HEK293 (cell line): ENCODE measurements around the gene RSPH1.
A peak's percentile ranks its signal among the peaks of the same experiment; 100 is the strongest.

Experiments
- CTCF ChIA-PET: fragments of 350-600 bp; formaldehyde crosslinking; extraction: SDS; loops from one replicate; lab custom pipeline; 2021; ENCODE audit warnings: antibody characterized with exemption; lab: Yijun Ruan, JAX
- POLR2A ChIA-PET: fragments of 300-600 bp; formaldehyde crosslinking; extraction: SDS; loops from one replicate; lab custom pipeline; 2020; ENCODE audit warnings: antibody characterized with exemption, inconsistent platforms; lab: Yijun Ruan, JAX
- H3K27ac ChIP-seq: fragments of 200-500 bp; sonication (Bioruptor generic); 2 replicates; pipeline ENCODE4 v1.5.1; 2014; ENCODE audit warnings: low read depth, low read length, control low read depth, inconsistent platforms; ENCODE audit errors: extremely low read depth
- H3K36me3 ChIP-seq, 2 experiments: fragments of 200-500 bp in 1 of 2; sonication (Bioruptor generic) in 1 of 2; 1 replicate in 1 of 2; 2 replicates in 1 of 2; pipeline ENCODE4 v1.5.1; 2014 to 2017; ENCODE audit warnings: inconsistent platforms in 2 of 2, low read length in 2 of 2; ENCODE audit not compliant: control insufficient read depth in 2 of 2, insufficient read depth in 1 of 2
- H3K4me1 ChIP-seq: fragments of 200-500 bp; sonication (Bioruptor generic); 2 replicates; pipeline ENCODE4 v1.5.1; 2014; ENCODE audit warnings: mild to moderate bottlenecking, low read length, inconsistent platforms; ENCODE audit not compliant: control insufficient read depth, insufficient read depth
- H3K4me3 ChIP-seq: 2 replicates; pipeline ENCODE4 v1.5.1; 2011; ENCODE audit warnings: low read depth, mild to moderate bottlenecking, control low read depth, low read length, moderate library complexity
- H3K9me3 ChIP-seq: fragments of 200-500 bp; sonication (Bioruptor generic); 2 replicates; pipeline ENCODE4 v1.5.1; 2014; ENCODE audit warnings: low read depth, low read length, inconsistent platforms; ENCODE audit not compliant: control insufficient read depth, insufficient read depth
- GLI2 ChIP-seq: fragments of 450-650 bp; formaldehyde crosslinking; IDR thresholded peaks from 2 replicates; pipeline ENCODE4; 2017; ENCODE audit warnings: missing biosample characterization, missing genetic modification characterization, low read depth, borderline replicate concordance
- KLF7 ChIP-seq: fragments of 450-650 bp; formaldehyde crosslinking; IDR thresholded peaks from 2 replicates; pipeline ENCODE4 v1.5.1; 2016; ENCODE audit warnings: missing biosample characterization, missing genetic modification characterization, borderline replicate concordance
- PATZ1 ChIP-seq: fragments of 450-650 bp; formaldehyde crosslinking; IDR thresholded peaks from 2 replicates; pipeline ENCODE4 v1.5.1; 2016; ENCODE audit warnings: missing biosample characterization, missing genetic modification characterization
- PRDM10 ChIP-seq: fragments of 450-650 bp; formaldehyde crosslinking; IDR thresholded peaks from 2 replicates; pipeline ENCODE4 v1.5.1; 2016; ENCODE audit warnings: missing biosample characterization, missing genetic modification characterization
- ZBTB10 ChIP-seq: fragments of 450-650 bp; formaldehyde crosslinking; IDR thresholded peaks from 2 replicates; pipeline ENCODE4 v1.5.1; 2016; ENCODE audit warnings: missing biosample characterization, missing genetic modification characterization
- ZBTB20 ChIP-seq: fragments of 450-650 bp; formaldehyde crosslinking; IDR thresholded peaks from 2 replicates; pipeline ENCODE4 v1.5.1; 2016; ENCODE audit warnings: missing biosample characterization, missing genetic modification characterization
- ZBTB6 ChIP-seq: fragments of 450-650 bp; formaldehyde crosslinking; IDR thresholded peaks from 2 replicates; pipeline ENCODE4 v1.5.1; 2017; ENCODE audit warnings: missing biosample characterization, missing genetic modification characterization
- ZNF146 ChIP-seq: fragments of 450-650 bp; formaldehyde crosslinking; IDR thresholded peaks from 2 replicates; pipeline ENCODE4 v1.5.1; 2016; ENCODE audit warnings: missing biosample characterization, missing genetic modification characterization
- ZNF335 ChIP-seq: fragments of 450-650 bp; formaldehyde crosslinking; conservative IDR thresholded peaks from 2 replicates; pipeline ENCODE4 v1.5.1; 2016; ENCODE audit warnings: missing biosample characterization, missing genetic modification characterization
- ZNF433 ChIP-seq: fragments of 450-650 bp; formaldehyde crosslinking; IDR thresholded peaks from 2 replicates; pipeline ENCODE4 v1.5.1; 2016; ENCODE audit warnings: missing biosample characterization, missing genetic modification characterization, low read depth
- ZNF558 ChIP-seq: fragments of 450-650 bp; formaldehyde crosslinking; IDR thresholded peaks from 2 replicates; pipeline ENCODE4 v1.5.1; 2016; ENCODE audit warnings: missing biosample characterization, missing genetic modification characterization
- ZNF639 ChIP-seq: fragments of 450-650 bp; formaldehyde crosslinking; IDR thresholded peaks from 2 replicates; pipeline ENCODE4 v1.5.1; 2016; ENCODE audit warnings: missing biosample characterization, missing genetic modification characterization

RSPH1 gene

GRCh38 chr21:42513985-42514882, 18.2 kb upstream of the RSPH1 start (continued):
- TF ChIP-seq ZNF146 (tag by site-specific recombination): no peak

GRCh38 chr21:42513151-42513984, 17.3 kb upstream of the RSPH1 start, which contains the start of gene SLC37A1:
Gene SLC37A1 (plus strand): TSS chr21:42513852. CDS start chr21:42518455, 4,603 bp downstream.
- peak within 1 kb of the TSS; percentile 63 for H3K4me3 ChIP-seq
- ChIA-PET CTCF (interaction anchor here (0.6 to 2.8 kb wide), 4 partner anchors 7 to 739 kb away, joined by 4 to 17 read pairs (median 4); no protein-coding TSS in a partner anchor), POLR2A (interaction anchor here (0.7 kb wide), 1 partner anchor 380 kb away, joined by 4 read pairs; the partner anchor contains the start of gene NDUFV3)
- H3K36me3 ChIP-seq: peaks cover 0 to 2% of the 10 kb centered on the region in 2 experiments; a peak in 1 of 3 replicates
- peak within 1 kb of the TSS; percentile 61 for H3K27ac ChIP-seq
- peaks cover 16% of the 10 kb centered on the region for H3K4me1 ChIP-seq
- TF ChIP-seq PATZ1 (0 out of 2 replicates have a peak, but pooled peaks have one; percentile 33), ZBTB6 (tag by site-specific recombination) (no peak), ZBTB20 (tag by site-specific recombination) (0 out of 2 replicates have a peak, but pooled peaks have one; percentile 31), ZNF335 (peak; percentile 79), GLI2 (tag by site-specific recombination) (no peak)
- H3K9me3 ChIP-seq: no peaks in the 10 kb centered on the region

GRCh38 chr21:42512346-42513034, 16.5 kb upstream of the RSPH1 start:
- ChIA-PET CTCF (interaction anchor here (1.4 to 2.8 kb wide), 2 partner anchors 14 to 51 kb away, joined by 4 to 17 read pairs; no protein-coding TSS in a partner anchor), POLR2A (interaction anchor here (0.6 kb wide), 1 partner anchor 403 kb away, joined by 3 read pairs; no protein-coding TSS in a partner anchor)
- Histone ChIP-seq H3K36me3 (no peaks in the 10 kb centered on the region), H3K27ac (no peak overlapping the region), H3K9me3 (no peaks in the 10 kb centered on the region), H3K4me3 (no peak overlapping the region), H3K4me1 (peaks cover 16% of the 10 kb centered on the region)
- TF ChIP-seq ZNF639 (tag by site-specific recombination) (no peak), ZNF558 (tag by site-specific recombination) (no peak), PRDM10 (peak; percentile 46; the same call in 1 of the 2 replicates), ZNF433 (no peak), KLF7 (tag by site-specific recombination) (no peak), ZBTB10 (tag by site-specific recombination) (no peak)
